ENCODE data around the gene ANKFN1. TPM values are rescaled to one million over a fixed set of nuclear protein-coding genes. Genes with fewer than 3 reads are reported as not detected.

ANKFN1 gene
- total RNA-seq, 1 donor from 2014 or later: not detected

DNA sequence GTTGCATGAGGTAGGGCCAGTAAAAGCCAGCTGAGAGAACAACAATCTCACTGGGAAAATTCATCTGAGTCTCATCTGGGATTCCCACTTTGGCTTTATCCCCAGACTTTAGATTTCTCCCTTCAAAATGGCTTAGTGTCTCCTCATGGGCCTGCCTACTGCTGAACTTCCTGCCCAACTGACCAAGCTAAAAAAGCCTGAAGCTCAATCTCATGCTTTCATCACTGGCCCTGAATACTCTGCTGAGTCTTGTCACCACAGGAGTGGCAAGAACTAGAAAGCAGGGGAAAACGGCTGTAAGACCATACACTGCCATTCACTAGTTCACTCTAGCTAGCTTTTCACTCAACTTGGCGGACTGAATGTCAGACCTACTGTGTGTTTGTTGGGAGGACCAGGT is 343.9 kb downstream of the ANKFN1 start:
- no peaks in the 10 kb centered on the region for H3K27me3 Mint-ChIP-seq (ENCODE audit: insufficient read depth, low read depth)
- no peaks in the 10 kb centered on the region for H3K9me3 ChIP-seq (ENCODE audit: low read depth)
- no peak overlapping the region for H3K27ac ChIP-seq
- H2AFZ ChIP-seq (replicated peaks): peak overlapping the region; percentile 26
- H3K4me3 ChIP-seq: no peak overlapping the region
- H3K4me3 Mint-ChIP-seq: no peak overlapping the region
- no peak overlapping the region for H3K4me2 ChIP-seq
- no peaks in the 10 kb centered on the region for H3F3A ChIP-seq (ENCODE audit: low read depth)
- DNase-seq (ENCODE audit: low spot score): no peak
- TF ChIP-seq EZH2 (IDR thresholded peaks at IDR 0.05) (no peak), EZH2phosphoT487 (IDR thresholded peaks at IDR 0.05) (no peak)
- TF ChIP-seq, protein P1, sequence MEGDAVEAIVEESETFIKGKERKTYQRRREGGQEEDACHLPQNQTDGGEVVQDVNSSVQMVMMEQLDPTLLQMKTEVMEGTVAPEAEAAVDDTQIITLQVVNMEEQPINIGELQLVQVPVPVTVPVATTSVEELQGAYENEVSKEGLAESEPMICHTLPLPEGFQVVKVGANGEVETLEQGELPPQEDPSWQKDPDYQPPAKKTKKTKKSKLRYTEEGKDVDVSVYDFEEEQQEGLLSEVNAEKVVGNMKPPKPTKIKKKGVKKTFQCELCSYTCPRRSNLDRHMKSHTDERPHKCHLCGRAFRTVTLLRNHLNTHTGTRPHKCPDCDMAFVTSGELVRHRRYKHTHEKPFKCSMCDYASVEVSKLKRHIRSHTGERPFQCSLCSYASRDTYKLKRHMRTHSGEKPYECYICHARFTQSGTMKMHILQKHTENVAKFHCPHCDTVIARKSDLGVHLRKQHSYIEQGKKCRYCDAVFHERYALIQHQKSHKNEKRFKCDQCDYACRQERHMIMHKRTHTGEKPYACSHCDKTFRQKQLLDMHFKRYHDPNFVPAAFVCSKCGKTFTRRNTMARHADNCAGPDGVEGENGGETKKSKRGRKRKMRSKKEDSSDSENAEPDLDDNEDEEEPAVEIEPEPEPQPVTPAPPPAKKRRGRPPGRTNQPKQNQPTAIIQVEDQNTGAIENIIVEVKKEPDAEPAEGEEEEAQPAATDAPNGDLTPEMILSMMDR (IDR thresholded peaks at IDR 0.05): no peak
- no peaks in the 10 kb centered on the region for H3K79me2 ChIP-seq (ENCODE audit: low read depth)
- no peaks in the 10 kb centered on the region for H3K4me1 Mint-ChIP-seq
- H3K9me3 Mint-ChIP-seq: no peaks in the 10 kb centered on the region
- H3K36me3 ChIP-seq: no peaks in the 10 kb centered on the region
- H3K36me3 Mint-ChIP-seq: no peaks in the 10 kb centered on the region
- peaks cover 8% of the 10 kb centered on the region for H3K4me1 ChIP-seq
- H3K27me3 ChIP-seq: no peaks in the 10 kb centered on the region
- no peaks in the 10 kb centered on the region for H4K20me1 ChIP-seq (ENCODE audit: low read depth)
- H3K27ac Mint-ChIP-seq: no peak overlapping the region
- no peak overlapping the region for H3K9ac ChIP-seq

- no peak overlapping the region for H3K4me2 ChIP-seq
- no peak overlapping the region for H3K4me3 ChIP-seq
- no peaks in the 10 kb centered on the region for H3K9me3 ChIP-seq (ENCODE audit: low read depth)
- H3K4me1 ChIP-seq: peaks cover 9% of the 10 kb centered on the region
- H2AFZ ChIP-seq (replicated peaks): no peak overlapping the region
- H3K27me3 Mint-ChIP-seq (ENCODE audit: insufficient read depth, low read depth): no peaks in the 10 kb centered on the region
- peak; percentile 36 for DNase-seq (ENCODE audit: low spot score)
- no peaks in the 10 kb centered on the region for H3K79me2 ChIP-seq (ENCODE audit: low read depth)
- no peak for TF ChIP-seq EZH2 (IDR thresholded peaks at IDR 0.05)
- TF ChIP-seq, protein P1 (IDR thresholded peaks at IDR 0.05): peak; percentile 62
- H3K36me3 Mint-ChIP-seq: no peaks in the 10 kb centered on the region
- no peak overlapping the region for H3K27ac Mint-ChIP-seq
- no peaks in the 10 kb centered on the region for H3K4me1 Mint-ChIP-seq
- no peaks in the 10 kb centered on the region for H4K20me1 ChIP-seq (ENCODE audit: low read depth)
- H3K27me3 ChIP-seq: no peaks in the 10 kb centered on the region
- H3K9ac ChIP-seq: no peak overlapping the region
- H3K9me3 Mint-ChIP-seq: no peaks in the 10 kb centered on the region
- H3K36me3 ChIP-seq: no peaks in the 10 kb centered on the region
- H3F3A ChIP-seq (ENCODE audit: low read depth): no peaks in the 10 kb centered on the region
- H3K4me3 Mint-ChIP-seq: no peak overlapping the region
- no peak overlapping the region for H3K27ac ChIP-seq
Observed at GRCh38 chr17:56499799-56500388, 346.6 kb downstream of the ANKFN1 start.

GRCh38 chr17:56502120-56502654 is 348.9 kb downstream of the ANKFN1 start:
- Mint-ChIP-seq H3K36me3 (no peaks in the 10 kb centered on the region), H3K4me3 (no peak overlapping the region), H3K27ac (no peak overlapping the region), H3K4me1 (peaks cover 2% of the 10 kb centered on the region), H3K9me3 (no peaks in the 10 kb centered on the region), H3K27me3 (ENCODE audit: insufficient read depth, low read depth) (no peaks in the 10 kb centered on the region)
- Histone ChIP-seq H3F3A (ENCODE audit: low read depth) (no peaks in the 10 kb centered on the region), H3K27me3 (no peaks in the 10 kb centered on the region), H3K4me3 (no peak overlapping the region), H3K4me2 (no peak overlapping the region), H3K79me2 (ENCODE audit: low read depth) (no peaks in the 10 kb centered on the region), H2AFZ (replicated peaks) (peak overlapping the region; percentile 8), H3K4me1 (peaks cover 9% of the 10 kb centered on the region), H3K9ac (no peak overlapping the region), H3K9me3 (ENCODE audit: low read depth) (no peaks in the 10 kb centered on the region), H3K36me3 (no peaks in the 10 kb centered on the region), H4K20me1 (ENCODE audit: low read depth) (no peaks in the 10 kb centered on the region), H3K27ac (no peak overlapping the region)
- TF ChIP-seq EZH2phosphoT487 (IDR thresholded peaks at IDR 0.05): no peak
- TF ChIP-seq EZH2 (IDR thresholded peaks at IDR 0.05): no peak
- TF ChIP-seq, protein P1 (IDR thresholded peaks at IDR 0.05): no peak
- no peak for DNase-seq (ENCODE audit: low spot score)
